ENCODE measurements around the gene PRTFDC1.
"Not testable (repeated sequence)": the region's sequence is repeated elsewhere in the genome, so short reads cannot be mapped to it uniquely, and the experiment has no call there.

Gene PRTFDC1, protein sequence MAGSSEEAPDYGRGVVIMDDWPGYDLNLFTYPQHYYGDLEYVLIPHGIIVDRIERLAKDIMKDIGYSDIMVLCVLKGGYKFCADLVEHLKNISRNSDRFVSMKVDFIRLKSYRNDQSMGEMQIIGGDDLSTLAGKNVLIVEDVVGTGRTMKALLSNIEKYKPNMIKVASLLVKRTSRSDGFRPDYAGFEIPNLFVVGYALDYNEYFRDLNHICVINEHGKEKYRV

DNA sequence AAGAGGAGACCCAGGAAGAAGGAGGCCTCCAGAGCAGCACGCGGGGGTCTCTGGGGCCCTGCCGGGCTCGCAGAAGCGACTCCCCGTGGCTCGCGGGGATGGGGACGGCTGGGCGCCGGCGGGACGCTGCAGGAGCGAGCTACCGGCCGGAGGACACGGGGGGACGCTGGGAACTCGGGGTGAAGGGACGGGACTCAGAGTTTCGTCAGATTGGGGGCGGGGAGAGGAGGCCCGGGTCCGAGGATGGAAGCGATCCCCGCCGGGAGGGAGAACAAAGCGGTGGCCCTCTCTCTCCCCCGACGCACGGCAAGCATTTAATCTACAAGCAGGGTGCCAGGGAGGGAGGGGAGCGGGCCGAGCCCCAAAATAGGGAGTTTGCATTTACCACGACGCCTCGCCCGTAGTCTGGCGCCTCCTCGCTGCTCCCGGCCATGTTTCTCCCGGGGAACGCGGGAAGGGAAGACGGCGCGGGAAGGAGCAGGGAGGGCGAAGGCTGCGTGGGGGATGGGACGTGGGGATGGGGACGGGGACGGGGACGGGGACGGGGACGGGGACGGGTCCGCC is at the start of gene PRTFDC1:
Gene PRTFDC1, minus strand, starts transcription at position 464 of the 564 bp plus-strand sequence. Its CDS starts 31 bp downstream, at position 433.
- DNase-seq (ENCODE audit: low read depth): peak; percentile 23

DNA sequence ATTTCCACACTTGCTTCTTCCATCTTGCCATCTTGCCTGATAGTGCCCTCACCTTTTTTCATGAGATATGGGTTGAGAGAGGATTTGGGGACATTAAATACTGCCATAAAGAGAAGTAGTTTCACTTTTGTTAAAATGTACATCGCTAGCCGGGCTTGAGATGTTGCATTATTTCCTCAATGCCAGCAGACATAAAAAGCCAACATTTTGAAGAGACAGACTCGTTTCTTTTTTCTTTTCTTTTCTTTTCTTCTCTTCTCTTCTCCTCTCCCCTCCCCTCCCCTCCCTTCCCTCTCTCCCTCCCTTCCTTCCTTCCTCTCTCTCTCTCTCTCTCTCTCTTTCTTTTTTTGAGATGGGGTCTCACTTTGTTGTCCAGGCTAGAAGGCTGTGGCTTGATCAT is 45.6 kb upstream of the PRTFDC1 start:
- no peak for DNase-seq (ENCODE audit: low read depth)

- no peak for DNase-seq (ENCODE audit: low read depth)
These were observed 42.7 kb upstream of the PRTFDC1 start for GRCh38 chr10:24995072-24995471.

DNA sequence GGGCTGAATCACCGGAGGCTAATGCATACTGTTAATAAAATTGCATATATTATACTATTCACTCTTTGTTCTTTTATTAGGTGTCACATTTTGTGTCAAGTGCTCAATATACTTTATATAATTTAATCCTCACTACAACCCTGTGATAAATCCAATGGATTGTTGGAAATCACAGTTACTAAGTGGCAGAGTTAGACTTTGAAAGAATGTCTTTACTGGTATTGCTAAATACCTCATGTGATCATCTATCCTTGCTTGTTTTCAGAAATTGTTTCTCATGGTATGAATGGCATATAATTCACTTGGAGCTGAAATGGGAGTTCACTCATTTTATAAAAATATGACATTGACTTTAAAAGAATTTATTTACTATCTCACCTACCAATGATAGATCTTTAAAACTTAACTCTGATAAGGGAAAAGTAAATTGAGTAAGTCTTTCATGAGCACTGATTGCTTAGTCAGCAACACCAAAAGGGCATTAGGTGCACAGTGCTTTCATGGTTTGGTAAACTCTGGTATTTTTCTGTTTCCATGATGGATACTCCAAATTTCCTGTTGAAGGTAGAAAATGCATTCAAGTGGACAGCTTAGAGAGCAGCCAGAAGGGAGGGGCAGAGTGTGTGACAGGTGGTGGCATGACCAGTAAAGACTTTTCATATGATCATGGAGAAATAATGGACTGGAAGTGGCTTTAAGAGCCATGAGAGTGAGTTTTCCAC is 41.0 kb upstream of the PRTFDC1 start:
- DNase-seq (ENCODE audit: low read depth): no peak

DNA sequence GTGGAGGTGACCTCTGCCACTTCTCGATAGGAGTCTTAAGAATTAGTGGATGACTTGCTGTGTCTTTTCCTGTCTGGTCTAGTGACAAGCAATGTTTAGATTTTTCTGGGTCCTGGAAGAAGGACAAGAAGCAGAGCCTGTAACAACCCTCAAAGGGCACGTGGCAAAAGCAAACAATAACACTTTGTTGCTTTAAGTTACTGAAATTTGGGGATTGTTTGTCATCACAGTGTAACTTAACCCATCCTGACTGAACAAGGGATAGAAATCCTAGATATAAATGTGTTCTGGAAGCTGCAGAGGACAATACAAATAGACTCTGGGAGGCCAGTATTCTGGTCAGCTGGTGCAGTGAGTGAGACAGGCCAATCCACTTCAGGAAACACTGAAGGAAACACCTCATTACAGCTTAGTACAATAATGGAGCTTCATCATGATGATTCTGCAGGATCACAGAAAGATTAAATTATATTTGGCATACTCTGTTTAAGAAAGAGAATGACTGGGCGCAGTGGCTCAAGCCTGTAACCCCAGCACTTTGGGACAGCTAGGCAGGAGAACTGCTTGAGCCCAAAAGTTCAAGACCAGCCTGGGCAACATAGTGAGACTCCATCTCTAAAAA is 40.2 kb upstream of the PRTFDC1 start:
- no peak for DNase-seq (ENCODE audit: low read depth)

DNA sequence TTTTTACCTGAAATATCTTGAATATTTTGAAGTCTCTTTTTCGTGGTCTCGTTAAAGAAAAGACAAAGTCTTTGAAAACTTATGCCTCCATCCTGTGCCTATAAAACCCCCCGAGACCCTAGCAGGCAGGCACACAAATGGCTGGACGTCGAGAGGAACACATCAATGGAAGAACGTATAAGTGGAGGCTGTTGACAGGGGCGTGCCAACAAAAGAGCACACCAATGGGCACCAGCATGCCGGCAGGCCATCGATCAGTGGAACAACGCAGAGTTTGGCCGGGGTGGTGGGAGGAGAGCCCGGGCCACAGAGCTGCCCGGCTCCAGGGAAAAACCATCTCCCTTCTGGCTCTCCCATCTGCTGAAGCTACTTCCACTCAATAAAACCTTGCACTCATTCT is 38.9 kb upstream of the PRTFDC1 start:
- DNase-seq (ENCODE audit: low read depth): no peak

- DNase-seq (ENCODE audit: low read depth): peak; percentile 3
These were observed 37.5 kb upstream of the PRTFDC1 start for GRCh38 chr10:24989867-24990266.

DNA sequence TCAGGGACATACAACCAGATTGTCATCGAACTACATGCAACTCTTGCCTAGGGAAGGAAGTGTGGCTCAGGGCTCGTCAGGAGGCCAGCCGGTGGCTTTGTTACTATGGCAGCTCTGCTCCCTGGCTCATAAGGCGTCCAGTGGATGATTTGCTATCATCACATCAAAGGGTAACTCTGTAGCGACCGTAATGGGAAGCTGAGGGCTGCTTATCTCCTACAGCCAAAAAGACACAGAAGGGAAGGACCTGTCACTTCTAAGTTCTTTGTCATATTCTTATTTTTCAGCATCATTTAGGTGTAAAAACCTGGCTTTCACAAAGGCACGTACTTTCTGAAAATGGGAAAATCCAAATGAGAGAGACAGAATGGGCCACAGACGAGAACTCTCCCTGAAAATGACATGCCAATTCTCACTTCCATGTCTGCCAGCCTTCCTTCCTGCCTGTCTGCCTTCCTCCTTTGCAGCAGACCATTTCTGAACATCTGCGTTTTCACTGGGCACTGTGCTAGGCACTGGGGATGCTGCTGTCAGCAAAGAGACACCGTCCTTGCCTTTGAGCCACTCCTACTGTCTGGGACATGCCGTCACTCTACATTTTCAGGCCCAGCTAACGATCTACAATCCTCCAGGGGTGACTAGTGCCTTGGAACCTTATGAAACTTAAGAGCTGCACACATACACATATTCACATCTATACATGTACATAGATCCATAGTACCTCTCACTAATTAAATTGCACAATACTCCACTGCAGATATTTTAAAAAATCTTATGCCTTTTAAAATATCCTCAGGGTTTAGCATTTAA is 36.6 kb upstream of the PRTFDC1 start:
- DNase-seq (ENCODE audit: low read depth): no peak

DNA sequence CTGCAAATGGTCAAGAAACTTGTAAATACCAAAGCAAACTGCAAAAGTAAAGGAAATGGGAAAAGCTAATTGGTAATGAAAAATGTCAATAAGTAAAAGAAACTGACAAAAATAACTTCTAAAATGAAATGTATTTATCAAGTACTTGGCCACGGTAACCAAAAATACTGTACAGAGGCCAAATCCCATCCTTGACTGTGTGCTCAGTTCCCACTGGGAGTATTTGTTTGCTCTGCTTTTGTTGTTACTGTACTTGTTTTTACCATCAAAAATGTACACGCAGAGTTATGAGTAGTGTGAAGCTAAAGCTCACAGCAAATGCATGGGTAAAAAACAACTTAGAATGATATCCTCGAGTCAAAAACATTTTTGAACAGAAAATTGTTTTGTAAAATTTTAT is 32.5 kb upstream of the PRTFDC1 start:
- no peak for DNase-seq (ENCODE audit: low read depth)

GRCh38 chr10:24983946-24984345 is 31.5 kb upstream of the PRTFDC1 start:
- DNase-seq (ENCODE audit: low read depth): peak; percentile 1

DNA sequence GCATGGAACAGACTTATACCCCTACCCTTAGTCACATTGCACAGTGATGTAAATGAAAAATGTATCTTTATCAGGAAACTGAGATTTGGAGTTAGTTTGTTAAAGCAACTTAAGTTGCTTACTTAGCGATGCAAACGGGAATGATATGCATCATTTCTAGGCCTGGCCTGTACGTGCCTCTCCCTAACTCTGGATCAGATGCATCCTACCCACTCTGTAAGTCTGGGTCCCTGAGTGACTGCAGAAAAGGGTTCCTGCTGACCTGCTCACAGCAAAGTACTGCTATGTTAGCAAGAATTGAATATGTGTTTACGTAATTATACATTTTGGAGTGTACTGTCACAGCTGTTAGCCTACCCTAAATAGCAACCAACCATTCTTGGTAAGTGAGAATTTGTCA is 30.7 kb upstream of the PRTFDC1 start:
- DNase-seq (ENCODE audit: low read depth): no peak

- DNase-seq (ENCODE audit: low read depth): no peak
These were observed 30.1 kb upstream of the PRTFDC1 start for GRCh38 chr10:24982319-24983112.

GRCh38 chr10:24981161-24981710 is 28.8 kb upstream of the PRTFDC1 start:
- peak; percentile 11 for DNase-seq (ENCODE audit: low read depth)

GRCh38 chr10:24979685-24980084 is 27.3 kb upstream of the PRTFDC1 start:
- no peak for DNase-seq (ENCODE audit: low read depth)

- DNase-seq (ENCODE audit: low read depth): peak; percentile 88
These were observed 22.6 kb upstream of the PRTFDC1 start for GRCh38 chr10:24974976-24975375.

DNA sequence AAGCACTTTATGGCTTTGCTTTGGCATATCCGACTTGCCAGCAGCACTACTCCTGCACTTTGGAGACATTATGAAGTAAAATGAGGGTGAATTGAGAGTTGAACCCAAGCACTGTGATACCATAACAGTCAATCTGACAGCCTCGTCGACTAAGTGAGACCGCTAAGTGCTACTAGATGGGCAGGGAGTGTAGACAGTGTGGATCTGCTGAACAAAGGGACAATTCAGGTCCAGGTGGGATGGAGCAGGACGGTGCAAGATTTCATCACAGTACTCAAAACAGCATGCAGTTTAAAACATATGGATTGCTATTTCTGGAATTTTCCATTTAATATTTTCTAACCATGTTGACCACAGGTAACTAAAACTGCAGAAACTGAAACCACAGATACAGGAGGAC is 20.8 kb upstream of the PRTFDC1 start:
- no peak for DNase-seq (ENCODE audit: low read depth)

- DNase-seq (ENCODE audit: low read depth): no peak
These were observed 19.0 kb upstream of the PRTFDC1 start for GRCh38 chr10:24971374-24971773.

- DNase-seq (ENCODE audit: low read depth): no peak
These were observed 17.5 kb upstream of the PRTFDC1 start for GRCh38 chr10:24969841-24970281.

GRCh38 chr10:24968951-24969350 is 16.5 kb upstream of the PRTFDC1 start:
- DNase-seq (ENCODE audit: low read depth): not testable (repeated sequence)

GRCh38 chr10:24968349-24968748 is 15.9 kb upstream of the PRTFDC1 start:
- DNase-seq (ENCODE audit: low read depth): no peak

- DNase-seq (ENCODE audit: low read depth): no peak
These were observed 14.6 kb upstream of the PRTFDC1 start for GRCh38 chr10:24966962-24967481.

Data from iris pigment epithelial cell (primary cell).